Esophagus squamous epithelium (tissue), 4 donors: Measurements from ENCODE around the gene FRMPD4.

Experiments
- CTCF ChIP-seq, 6 experiments: fragments of 450-650 bp in 4 of 6; fragments of 200-600 bp in 2 of 6; sonication (generic) in 2 of 6; IDR thresholded peaks; one replicate each; pipeline ENCODE4 v1.5.1; 2016 to 2019; ENCODE audit warnings: antibody characterized with exemption in 6 of 6, mild to moderate bottlenecking in 4 of 6, moderate library complexity in 4 of 6
- POLR2A ChIP-seq, 4 donors: fragments of 450-650 bp; IDR thresholded peaks; one replicate each; pipeline ENCODE4 v1.6.1; 2017; ENCODE audit warnings: antibody characterized with exemption in 4 of 4, mild to moderate bottlenecking in 4 of 4, moderate library complexity in 3 of 4

GRCh38 chrX:12647230-12647629, 509.0 kb downstream of the FRMPD4 start:
- TF ChIP-seq CTCF (IDR thresholded peaks at IDR 0.05) (no peak), POLR2A (IDR thresholded peaks at IDR 0.05) (no peak)
